HG03159 (cell line): Measurements from ENCODE around the gene ADGRB2.
A peak's percentile ranks its signal among the peaks of the same experiment; 100 is the strongest.

Experiments used
- ATAC-seq: cut with Tn5 transposase; IDR thresholded peaks from one replicate; pipeline ENCODE4 v1.9.1; 2021; ENCODE audit warnings: mild to moderate bottlenecking, moderate library complexity; ENCODE audit not compliant: unreplicated experiment

ADGRB2 gene

GRCh38 chr1:31795801-31796621 lies 31.9 kb upstream of the ADGRB2 start:
- no peak for ATAC-seq

DNA sequence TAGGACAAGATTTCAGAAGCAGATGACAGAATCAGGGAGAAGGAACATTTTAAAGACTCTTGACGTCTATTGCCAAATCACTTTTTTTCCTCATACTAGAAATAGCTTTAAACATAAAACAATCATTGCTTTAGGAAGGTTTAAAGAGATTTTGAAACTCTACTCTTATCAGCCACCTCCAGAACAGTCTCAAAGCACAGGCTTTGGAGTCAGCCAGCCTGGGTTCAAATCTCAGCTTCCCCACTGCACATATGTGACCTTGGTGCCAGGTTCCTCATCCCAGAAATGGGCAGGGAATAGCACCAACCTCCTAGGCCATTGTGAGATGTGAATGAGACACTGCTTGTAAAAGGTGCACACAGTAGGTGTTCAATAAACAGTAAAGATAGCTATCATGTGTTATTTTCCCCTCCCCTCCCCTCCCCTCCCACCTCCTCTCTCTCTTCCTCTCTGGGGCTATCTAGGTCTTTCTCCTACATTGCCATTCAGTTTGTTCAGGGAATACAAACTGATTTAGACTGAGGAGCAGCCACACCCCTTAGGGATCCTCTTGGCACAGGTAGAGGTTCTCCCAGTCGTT lies 31.0 kb upstream of the ADGRB2 start:
- no peak for ATAC-seq

DNA sequence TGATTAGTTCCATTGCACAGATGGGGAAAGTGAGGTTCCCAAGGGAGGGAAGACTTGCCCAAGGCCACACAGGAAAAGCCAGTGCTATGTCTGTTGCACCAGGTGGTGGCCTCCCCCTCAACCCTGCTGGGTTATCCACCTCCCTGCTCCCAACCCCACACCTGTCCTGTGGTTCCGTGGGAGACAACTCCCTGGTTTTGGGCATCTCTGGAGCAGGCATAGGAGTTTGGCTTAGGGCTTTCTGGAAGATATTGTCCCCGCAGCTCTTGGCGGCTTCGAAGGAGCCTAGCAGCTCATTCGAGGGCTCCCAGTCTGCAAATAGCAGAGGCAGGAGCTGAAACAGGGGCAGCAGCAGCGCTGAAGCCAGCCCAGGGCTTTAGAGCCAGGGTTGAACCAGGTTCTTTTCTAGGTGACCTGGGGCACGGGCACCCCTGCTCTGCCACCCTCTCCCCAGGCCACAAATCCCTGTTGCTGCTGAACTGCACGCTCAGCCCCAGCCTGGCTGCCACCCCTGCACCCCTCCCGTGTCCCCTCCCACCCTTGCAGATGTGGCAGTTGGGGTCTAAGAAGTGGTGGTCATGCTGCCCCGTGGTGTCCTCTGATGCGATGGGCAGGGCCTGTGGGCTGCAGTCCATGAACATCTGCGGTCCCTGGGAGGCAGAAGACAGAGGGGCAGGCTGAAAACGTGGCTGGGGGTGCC lies 29.6 kb upstream of the ADGRB2 start:
- ATAC-seq: no peak

- ATAC-seq: no peak
Measured at GRCh38 chr1:31793086-31793485, 28.9 kb upstream of the ADGRB2 start.

DNA sequence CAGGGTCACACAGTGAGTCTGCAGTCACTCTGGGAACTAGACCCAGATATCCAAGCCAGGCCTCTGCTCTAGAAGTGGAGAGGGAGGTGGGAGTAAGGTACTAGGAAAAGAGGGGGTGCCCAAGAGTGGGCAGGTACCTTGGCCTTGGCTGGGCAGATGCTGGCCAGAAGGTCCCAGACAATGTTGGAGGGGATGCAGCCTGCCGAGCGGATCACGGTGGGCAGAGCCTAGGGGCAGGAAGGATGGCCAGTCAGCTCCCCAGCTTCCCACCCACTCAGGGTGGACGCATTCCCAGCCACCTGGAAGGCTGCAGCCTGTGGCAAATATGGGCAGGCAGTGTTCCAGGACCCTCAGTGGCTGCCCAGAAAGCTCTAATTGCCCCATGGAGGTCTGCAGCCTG lies 28.4 kb upstream of the ADGRB2 start:
- no peak for ATAC-seq

GRCh38 chr1:31792116-31792515 lies 28.0 kb upstream of the ADGRB2 start:
- ATAC-seq: no peak

DNA sequence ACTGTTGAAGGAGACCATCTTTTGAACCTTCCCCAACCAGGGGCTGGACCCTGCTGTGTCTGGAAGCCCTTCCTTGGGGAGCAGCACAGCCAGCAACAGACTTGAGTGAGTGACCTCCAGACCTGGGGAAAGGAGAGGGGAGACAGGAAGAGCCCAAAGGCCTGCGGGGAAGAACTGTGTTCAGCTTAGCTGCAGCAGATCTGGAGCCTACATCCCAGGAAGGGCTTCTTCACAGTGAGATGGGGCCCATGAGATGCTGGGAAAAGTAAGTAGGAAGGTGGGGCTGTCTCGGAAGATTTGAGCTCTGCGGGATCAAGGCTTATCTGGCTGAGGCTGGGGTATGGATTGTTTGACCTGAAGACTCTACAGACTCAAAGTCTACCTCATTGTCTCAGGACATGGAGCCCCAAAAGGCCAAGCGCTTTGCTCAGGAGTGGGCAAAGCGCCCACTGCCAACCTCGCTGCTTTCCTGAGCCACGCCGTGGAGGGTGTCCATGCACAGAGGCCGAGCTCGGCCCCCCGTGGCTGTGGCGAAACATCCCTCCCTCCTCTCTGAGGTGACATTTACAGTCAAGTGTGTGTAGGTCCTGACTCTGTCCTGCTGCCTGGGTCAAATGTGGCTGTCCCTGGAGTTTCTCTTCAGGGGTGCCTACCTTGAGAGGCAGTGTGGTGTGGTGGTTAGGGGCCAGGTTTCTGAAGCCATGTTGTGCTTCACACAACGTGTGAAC lies 27.2 kb upstream of the ADGRB2 start:
- no peak for ATAC-seq

DNA sequence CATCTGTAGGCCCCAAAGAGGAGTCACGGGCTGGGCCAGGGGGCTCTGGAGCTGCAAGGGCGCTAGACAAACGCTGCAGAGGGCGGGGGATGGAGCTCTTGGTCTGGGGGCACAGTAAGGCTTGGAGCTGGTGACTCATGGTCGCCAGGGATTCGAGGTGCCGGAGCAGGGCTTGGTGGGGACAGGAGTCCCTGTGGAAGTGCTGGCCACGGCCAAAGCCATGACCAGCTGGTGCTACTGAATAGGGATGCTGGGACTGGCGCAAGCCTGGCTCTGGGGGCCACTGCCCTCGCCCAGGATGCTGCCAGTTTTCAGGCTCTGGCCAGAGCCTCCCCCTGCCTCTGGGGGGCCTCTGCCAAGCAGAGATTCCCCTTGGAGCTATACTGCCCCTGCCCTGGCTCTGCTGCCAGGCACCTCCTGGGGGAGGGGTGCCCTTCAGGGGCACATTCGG lies 26.5 kb upstream of the ADGRB2 start:
- no peak for ATAC-seq

DNA sequence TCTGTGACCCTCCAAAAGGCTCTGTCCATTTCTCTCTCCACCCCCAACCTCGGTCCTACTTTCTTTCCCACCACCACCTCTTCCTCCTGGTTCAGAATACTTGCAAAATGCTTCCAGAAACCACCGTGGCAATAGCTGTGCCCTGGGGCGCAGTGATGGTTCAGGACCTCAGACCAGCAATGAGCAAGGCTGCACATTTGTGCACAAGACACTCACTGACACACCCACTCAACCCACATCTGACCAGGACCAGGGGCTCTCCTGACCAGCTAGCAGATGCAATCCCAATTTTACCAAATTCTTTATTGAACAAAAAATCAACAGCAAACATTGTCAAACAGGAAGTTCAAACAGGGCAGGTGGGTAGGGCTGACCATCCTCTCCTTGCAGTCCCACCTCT lies 26.0 kb upstream of the ADGRB2 start:
- no peak for ATAC-seq

DNA sequence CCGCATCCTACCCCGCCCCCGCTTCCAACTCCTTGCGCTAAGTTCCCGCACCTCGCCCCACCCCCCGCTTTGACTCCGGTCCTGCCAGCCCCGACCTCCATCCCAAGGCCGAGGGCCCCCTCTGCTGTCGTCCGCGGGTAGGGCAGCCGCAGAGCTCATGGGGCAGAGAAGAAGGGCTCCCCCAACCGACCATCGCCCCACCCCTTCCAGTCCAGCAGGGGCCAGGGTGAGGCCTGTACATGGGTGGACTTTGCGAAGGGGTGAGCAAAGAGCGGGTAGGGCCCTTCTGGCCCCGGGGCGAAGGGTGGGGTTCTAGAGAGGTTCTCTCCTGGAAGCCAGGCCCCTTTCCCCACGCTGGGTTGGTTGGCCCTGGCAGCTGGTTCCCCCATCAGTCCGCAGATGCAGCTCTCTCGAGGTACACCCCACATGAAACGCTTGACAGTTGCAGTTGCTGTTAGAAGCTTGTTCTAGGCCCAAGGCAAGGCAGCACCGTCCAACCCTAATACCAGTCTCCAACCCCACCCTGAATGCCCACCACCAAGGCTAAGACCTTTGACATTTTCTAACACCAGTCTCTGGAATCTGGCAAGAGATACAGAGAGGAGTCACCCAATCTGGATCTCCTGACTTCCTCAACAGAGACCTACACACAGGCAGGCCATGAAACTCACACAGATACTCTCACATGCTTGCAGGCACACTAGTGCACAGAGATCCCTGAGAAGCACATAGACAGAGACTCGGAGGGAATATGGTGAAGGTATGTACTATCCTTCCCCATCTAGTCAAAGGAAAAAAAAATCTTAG lies 25.3 kb upstream of the ADGRB2 start:
- peak; percentile 36 for ATAC-seq

- peak; percentile 26 for ATAC-seq
Measured at GRCh38 chr1:31788825-31789256, 24.7 kb upstream of the ADGRB2 start.

DNA sequence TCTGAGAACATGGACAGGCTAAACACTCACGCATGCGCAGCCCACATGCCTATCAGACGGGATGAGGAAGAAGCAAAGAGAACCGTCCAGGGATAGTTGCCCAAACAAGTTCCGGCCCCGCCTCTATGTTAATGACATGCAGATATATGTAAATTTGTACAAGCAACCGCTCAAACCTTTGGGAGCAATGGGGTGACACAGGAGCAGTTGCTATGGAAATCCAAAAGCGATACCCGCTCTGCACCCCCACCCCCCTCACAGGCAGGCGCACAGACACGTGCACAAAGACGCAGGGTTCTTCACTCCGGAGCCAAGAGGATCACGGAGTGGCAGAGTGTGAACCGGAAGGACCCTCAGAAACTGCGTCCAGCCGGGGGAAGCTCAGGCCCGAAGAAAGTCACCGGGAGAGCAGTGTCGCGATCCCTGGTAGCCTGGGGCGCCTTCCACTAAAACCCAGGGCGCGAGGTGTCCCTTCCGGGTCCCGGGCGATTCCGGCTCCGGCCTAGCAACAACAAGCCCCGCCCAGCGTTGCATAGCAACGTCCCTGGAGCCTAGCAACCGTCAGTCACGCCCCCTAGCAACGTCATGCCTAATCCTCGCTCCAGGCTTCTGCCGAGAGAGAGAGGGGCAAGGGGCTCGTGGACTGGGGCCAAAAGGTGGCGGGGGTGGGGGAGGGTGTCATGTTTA lies 24.1 kb upstream of the ADGRB2 start:
- peak; percentile 71 for ATAC-seq

GRCh38 chr1:31787786-31788137 lies 23.6 kb upstream of the ADGRB2 start:
- no peak for ATAC-seq

DNA sequence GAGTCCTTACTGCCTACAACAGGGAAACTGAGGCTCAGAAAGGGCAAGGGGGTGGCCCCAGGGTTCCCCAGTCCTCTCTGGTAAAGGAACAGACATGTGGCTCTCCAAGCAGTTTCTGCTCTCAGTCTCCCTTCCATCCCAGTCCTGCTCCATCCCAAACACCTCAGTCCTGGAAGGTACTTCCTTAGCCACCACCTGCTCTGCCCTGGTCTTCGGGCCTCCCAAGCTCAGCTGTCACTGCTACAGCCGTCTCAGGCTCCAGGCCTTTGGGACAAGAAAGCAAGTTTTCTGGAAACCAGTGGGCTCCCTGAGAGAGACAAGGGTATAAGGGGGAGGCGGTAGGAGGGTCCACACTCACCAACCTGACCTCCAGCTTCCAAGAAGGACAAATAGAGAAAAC lies 23.1 kb upstream of the ADGRB2 start:
- ATAC-seq: no peak

GRCh38 chr1:31786366-31787060 lies 22.4 kb upstream of the ADGRB2 start:
- no peak for ATAC-seq

GRCh38 chr1:31785947-31786290 lies 21.8 kb upstream of the ADGRB2 start:
- ATAC-seq: no peak

GRCh38 chr1:31785020-31785946 lies 21.1 kb upstream of the ADGRB2 start:
- ATAC-seq: no peak

GRCh38 chr1:31784356-31785019 lies 20.3 kb upstream of the ADGRB2 start:
- no peak for ATAC-seq
